HG03175 (cell line): ENCODE results near the gene RABEP2.
"Not testable (repeated sequence)": the region's sequence is repeated elsewhere in the genome, so short reads cannot be mapped to it uniquely, and the experiment has no call there.

ENCODE experiments used
- ATAC-seq: cut with Tn5 transposase; IDR thresholded peaks from one replicate; pipeline ENCODE4 v1.9.1; 2021; ENCODE audit warnings: mild to moderate bottlenecking, moderate library complexity; ENCODE audit not compliant: unreplicated experiment

Gene RABEP2

GRCh38 chr16:28904828-28905227 is 20.2 kb downstream of the RABEP2 start:
- no peak for ATAC-seq

- no peak for ATAC-seq
These were observed 20.7 kb downstream of the RABEP2 start for GRCh38 chr16:28904363-28904762.

- ATAC-seq = no peak
These were observed 21.5 kb downstream of the RABEP2 start for GRCh38 chr16:28903344-28904042.

- ATAC-seq = no peak
These were observed 22.1 kb downstream of the RABEP2 start for GRCh38 chr16:28902909-28903308.

GRCh38 chr16:28901862-28902261 is 23.2 kb downstream of the RABEP2 start:
- ATAC-seq = no peak

- no peak for ATAC-seq
These were observed 24.4 kb downstream of the RABEP2 start for GRCh38 chr16:28900601-28901000.

DNA sequence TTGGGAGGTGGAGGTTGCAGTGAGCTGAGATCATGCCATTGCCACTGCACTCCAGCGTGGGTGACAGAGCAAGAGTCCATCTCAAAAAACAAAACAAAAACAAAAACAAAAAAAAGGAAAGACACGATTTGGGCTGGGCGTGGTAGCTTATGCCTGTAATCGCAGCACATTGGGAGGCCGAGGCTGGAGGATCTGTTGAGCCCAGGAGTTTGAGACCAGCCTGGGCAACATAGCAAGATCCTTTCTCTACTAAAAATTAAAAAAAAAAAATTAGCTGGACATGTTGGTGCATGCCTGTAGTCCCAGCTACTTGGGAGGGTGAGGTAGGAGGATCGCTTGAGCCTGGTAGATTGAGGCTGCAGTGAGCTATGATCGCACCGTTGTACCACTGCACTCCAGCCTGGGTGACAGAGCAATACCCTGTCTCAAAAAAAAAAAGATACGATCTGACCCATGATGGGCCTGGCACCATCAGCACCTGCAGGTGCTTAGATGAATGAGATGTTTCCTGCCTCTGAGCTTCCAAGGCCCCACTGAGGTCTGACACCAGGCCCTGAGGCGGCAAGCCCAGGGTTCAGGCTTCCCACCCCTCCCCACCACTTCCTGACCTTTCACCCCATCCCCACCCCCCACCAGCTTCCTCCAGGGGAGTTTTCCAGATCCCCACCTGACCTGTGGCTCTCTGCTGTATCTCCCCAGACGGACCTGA is 25.0 kb downstream of the RABEP2 start:
- no peak for ATAC-seq

DNA sequence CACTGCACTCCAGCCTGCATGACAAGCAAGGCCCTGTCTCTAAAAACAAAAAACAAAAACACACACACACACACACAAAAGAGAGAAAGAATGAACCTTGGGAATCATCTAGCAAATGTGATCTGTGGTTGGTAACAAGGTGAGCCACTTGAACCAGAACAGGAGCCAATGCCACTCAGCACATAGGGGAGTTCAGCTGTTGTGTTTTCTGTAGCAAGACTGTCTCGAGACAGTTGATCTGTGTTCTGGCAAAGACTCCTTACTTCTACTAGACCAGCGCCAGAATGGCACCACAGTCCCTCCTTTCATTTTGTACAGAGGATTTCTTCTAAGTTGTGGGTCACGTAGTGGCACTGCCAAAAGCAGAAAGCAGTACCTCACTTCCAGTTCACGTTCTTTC is 26.1 kb downstream of the RABEP2 start:
- ATAC-seq = no peak

DNA sequence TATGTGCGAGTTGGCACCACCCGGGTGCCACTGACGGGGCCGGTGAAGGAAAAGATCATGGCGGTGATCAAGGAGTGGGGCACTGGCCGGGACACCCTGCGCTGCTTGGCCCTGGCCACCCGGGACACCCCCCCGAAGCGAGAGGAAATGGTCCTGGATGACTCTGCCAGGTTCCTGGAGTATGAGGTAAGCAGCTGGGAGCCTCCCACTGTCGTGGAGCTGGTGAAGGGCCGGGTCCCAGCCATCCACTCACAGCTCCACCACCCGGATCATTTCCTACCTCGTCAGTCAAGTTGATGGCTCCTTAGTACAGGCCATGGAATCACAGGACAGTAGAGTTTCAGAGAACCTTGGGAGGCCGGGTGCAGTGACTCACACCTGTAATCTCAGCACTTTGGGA is 26.8 kb downstream of the RABEP2 start:
- ATAC-seq = no peak

GRCh38 chr16:28897826-28898225 is 27.2 kb downstream of the RABEP2 start:
- ATAC-seq = no peak

- no peak for ATAC-seq
These were observed 29.4 kb downstream of the RABEP2 start for GRCh38 chr16:28895609-28896008.

GRCh38 chr16:28893291-28893690 is 31.7 kb downstream of the RABEP2 start:
- ATAC-seq = no peak

GRCh38 chr16:28891964-28892890 is 32.8 kb downstream of the RABEP2 start:
- no peak for ATAC-seq

GRCh38 chr16:28890355-28890754 is 34.7 kb downstream of the RABEP2 start:
- not testable (repeated sequence) for ATAC-seq

GRCh38 chr16:28886945-28887344 is 38.1 kb downstream of the RABEP2 start:
- ATAC-seq = no peak

DNA sequence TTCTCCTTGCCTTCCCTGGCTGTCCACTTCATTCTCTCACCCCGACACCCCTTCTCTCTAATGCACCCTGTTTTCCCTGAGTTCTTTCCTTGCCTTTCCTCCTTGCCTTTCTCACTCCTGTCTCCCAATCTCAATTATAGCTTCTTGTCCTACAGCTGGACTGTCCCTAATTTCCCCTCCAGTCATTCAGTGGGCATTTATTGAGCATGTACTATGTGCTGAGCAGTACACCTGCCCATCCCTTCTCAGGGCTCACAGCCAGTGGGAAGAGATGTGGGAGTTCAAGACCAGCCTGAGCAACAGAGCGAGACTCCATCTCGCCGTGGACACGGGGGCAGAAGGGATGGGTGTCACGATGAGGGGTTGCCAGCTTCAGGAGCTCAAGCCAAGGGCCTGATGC is 41.0 kb downstream of the RABEP2 start:
- no peak for ATAC-seq

DNA sequence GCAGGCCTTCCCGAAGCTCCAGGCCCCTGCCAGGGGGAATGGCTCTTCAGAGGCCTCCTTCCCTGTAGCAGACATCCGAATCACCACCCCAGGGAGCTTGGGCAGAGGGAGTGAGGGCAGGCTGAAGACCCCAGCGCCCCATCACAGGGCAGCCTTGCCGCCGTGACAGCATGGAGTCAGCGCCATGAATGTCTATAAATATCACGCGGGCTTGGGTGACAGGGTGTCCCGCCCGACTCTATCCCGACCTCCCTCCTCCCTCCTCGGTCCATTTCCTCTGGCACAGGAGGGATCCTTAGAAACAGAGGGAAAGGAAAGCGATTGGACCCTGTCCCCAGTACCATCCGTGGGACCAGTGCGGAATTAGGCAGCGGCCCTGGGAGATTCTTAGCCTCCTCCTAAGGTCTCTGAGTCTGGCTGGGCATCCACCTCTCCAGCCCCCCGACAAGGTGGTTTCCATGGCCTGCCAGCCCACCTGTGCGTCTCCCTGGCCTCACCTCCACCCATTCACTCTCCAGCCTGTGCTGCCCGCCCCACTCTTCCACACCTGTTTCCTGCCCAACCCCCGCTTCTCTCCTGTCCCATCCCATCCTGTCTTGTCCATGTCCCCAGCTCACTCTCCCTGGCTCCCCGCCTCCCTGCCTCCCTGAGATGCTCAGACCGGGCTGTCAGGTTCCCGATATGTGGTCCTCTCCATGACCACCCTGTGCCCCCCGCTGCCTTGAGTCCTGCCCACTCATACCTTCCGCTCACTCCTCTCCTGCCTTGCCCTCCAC is 41.6 kb downstream of the RABEP2 start:
- ATAC-seq = no peak

GRCh38 chr16:28882551-28883160 is 42.4 kb downstream of the RABEP2 start:
- ATAC-seq = no peak

DNA sequence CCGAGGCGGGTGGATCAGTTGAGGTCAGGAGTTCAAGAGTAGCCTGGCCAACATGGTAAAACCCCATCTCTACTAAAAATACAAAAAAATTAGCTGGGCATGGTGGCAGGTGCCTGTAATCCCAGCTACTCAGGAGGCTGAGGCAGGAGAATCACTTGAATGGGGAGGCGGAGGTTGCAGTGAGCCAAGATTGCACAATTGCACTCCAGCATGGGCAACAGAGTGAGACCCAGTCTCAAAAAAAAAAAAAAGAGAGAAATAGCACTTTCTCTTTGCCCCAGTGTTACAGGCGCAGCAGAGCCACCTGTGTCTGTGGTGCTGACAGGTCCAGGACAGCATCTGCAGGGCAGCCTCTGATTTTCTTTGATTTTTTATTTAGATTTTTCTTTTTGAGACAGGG is 43.5 kb downstream of the RABEP2 start:
- ATAC-seq = not testable (repeated sequence)

- ATAC-seq = no peak
These were observed 44.1 kb downstream of the RABEP2 start for GRCh38 chr16:28880955-28881354.
